GM21723 (cell line): ENCODE results near the gene ARHGAP23.
A peak's percentile ranks its signal among the peaks of the same experiment; 100 is the strongest.
"Not testable (repeated sequence)": the region's sequence is repeated elsewhere in the genome, so short reads cannot be mapped to it uniquely, and the experiment has no call there.

Experiments
- ATAC-seq: cut with Tn5 transposase; IDR thresholded peaks from one replicate; pipeline ENCODE4 v1.9.1; 2021; ENCODE audit warnings: mild to moderate bottlenecking, moderate library complexity; ENCODE audit not compliant: unreplicated experiment

The ARHGAP23 gene

DNA sequence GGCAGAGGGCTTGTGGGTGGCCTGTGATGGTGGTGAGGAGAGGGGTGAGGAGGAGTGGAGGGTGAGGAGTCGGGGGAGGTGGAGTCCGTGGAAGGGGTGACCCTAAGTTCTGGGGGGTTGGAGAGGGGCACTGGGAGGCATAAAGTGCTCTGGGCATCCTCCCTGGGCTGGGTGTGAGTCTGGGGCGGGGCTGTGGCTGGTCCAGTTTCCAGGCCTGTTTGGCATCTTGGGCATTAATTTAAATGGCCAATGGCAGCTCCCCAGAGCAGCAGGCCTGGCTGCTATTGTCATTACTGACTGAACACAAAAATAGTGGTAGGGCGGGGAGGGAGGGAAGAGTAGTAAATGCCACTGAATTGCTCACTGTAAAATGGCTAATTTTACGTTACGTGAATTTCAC is 7.7 kb upstream of the ARHGAP23 start:
- no peak for ATAC-seq

DNA sequence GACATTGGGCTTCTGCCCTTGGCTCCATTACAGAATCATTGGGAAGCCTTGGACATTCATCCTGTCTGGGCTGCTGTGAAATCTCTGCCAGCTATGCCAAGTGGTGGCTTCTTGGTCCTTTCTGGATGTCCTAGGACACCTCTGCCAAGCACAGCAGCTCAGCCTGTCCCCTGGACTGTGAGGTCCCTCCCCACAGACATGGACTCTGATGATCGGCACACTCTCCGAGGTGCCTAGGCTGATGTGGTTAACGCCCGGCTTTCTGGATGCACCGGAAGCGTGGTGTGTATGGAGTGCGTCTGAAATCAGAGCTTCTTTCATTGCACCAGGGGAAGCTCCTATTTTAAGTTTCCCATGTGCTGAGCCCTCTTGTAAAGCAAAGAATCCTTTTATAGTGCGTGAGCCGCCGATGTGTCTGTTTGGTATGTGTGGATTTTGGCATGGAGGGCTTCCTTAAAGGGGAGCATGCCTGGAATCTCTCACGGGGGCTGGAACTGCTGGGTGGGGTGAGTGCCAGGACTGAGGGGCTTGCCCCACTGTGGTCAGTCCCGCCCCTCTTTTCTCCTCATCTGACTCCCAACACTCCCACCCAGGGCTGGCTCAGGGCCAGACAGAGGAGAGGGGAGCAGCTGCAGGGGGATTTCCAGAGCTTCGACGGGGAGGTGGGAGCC is 7.0 kb upstream of the ARHGAP23 start:
- no peak for ATAC-seq

DNA sequence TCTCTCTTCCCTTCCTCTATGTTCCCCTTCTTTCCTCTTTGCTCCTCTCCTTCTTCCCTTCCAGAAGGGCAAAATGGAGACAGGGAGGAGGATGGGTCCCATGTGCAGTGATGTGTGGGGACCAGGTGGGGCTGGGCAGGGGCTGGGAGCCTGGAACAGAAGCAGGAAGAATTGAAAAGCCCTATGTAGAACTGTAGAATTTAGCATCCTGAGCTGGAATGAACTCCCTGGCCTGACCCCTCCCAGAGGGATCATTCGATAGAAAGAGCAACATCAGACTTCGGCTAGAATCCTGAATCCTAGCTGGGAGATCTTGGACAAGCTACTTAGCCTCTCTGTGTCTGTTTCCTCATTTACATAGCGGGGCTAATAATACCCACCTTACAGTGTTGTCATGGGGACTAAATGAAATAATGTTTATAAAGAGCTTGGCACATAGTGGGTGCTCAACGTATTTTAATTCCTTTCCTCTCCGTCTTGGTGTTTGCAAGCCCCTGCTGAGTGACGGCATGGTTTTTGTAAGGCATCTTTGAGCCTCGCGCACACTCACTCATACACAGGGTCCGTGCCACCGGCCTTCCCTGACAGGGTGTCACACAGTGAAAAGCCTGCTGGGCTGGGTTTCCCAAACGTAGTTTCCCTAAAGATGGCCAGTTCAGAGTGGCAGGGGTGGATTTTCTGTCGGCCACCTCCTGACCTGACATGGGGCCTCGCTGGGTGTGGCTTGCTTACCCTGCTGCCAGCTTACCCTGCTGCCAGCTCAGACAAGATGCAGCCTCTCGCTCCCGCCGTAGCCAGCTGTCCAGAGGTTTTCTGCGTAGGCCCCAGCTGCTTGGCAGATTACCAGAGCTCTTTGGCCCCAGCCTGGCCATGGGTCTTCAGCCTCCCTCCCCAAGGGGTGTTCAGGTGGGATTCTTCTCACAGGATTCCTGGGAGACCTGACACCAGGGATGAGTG is 6.1 kb upstream of the ARHGAP23 start:
- ATAC-seq, result no peak

DNA sequence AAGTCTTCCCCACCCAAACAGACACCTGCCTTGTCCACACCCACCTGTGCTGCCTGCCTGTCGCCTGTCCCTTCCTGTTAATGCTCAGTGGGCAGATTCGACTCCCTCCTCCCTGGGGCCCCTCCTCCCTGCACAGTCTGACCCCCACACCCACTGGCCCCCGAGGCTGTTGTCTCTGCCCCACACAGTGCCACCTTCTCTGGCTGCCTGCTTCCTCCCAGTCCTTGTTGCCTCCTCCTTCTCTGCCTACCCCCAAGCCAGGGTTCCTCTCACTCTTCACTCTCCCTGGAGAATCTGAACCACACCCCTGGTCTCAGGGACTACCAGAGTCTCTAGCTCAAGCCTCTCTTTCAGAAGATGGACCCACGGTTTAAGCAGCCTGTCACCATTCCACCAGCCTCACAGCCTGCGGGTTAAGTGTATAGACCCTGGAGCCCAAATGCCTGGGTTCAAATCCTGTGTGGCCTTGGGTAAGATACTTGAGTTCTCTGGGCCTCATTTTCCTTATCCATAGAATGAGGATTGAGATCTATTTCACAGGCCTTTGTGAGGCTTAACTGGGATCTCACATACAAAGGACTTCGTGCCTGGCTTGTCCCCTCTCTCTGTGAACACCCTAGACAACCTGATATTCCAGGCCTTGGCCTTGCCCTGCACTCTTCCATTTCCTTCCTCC is 3.8 kb upstream of the ARHGAP23 start:
- ATAC-seq, result no peak

DNA sequence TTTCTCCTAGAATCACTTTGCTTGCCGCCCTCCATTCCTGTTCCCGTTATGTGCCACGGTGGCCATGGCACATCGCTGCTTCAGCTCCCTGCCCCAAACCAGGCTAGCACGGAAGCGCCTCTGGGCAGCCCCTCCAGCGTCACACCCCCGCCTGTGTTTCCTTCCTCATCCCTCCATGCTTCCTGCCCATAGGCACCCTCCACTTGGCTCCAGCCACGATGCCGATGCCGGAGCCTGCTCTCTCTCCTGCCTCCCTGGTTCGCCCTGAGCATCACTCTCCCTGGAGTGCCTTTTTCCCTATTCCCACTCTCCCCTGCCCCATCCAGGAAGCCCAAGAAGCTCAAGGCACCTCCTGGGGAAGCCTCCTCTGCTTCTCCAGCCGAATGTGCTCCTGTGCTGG is 3.2 kb upstream of the ARHGAP23 start:
- ATAC-seq, result no peak

DNA sequence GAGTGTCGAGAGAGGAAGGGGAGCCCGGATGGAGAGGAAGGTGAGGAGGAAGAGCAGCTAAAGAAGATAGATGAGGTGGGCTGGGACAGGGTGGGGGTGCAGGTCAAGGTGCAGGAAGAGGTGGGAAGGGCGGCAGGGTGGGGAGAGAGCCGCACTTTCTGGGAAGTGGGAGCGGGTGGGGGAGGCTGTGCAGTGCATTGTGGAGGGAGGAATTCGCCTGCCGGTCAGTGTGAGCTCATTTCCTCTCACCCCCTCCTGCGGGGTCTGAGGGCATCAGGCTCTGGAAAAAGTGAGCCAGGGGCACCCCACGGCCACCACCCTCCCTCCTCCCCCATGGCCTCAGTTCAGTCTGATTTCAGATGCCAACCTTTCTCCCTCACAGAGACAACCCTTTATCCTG is 2.5 kb upstream of the ARHGAP23 start:
- no peak for ATAC-seq

DNA sequence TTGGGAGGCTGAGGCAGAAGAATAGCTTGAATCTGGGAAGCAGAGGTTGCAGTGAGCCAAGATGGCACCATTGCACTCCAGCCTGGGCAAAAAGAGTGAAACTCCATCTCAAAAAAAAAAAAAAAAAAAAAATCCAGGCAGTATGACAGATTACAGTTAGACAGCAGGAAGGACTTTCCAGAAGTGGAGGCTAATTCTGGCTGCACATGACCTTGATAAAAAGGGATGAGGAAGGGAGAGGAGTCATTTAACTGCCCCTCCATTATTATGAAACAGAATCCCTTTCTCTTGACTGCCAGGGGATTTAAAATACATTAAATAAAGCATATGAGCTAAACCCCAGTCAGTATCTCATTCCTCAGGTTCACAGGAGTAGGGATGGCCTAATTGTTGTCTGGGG is 1.8 kb upstream of the ARHGAP23 start:
- no peak for ATAC-seq

DNA sequence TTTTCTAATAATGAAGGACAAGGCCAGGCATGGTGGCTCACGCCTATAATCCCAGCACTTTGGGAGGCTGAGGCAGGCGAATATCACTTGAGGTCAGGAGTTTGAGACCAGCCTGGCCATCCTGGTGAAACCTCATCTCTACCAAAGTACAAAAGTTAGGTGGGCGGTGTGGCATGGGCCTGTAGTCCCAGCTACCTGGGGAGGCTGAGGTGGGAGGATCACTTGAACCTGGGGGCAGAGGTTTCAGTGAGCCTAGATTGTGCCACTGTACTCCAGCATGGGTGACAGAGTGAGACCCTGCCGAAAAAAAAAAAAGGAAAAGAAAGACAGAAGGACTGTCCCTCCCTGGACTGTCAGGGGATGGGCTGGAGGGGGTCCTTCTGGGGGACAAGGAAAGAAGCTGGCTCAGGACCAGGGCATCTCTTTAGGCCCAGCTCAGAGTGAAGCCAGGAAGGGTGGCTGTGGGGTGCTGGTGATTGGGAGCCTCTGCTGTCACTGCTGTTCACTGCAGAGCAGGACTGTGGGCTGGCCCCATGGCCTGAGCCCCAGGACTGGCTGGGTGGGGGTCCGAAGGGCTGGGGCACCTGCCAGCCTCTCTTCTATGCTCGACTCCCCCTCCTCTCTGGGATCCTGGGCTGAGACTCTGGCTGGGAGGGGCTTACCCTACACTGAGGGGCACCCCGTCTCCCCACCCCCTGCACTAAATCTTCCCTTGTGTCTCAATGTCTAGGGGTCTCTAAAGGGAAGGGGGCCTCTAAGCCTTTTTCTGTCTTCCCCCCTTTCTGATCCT is 909 bp upstream of the ARHGAP23 start:
- no peak for ATAC-seq

DNA sequence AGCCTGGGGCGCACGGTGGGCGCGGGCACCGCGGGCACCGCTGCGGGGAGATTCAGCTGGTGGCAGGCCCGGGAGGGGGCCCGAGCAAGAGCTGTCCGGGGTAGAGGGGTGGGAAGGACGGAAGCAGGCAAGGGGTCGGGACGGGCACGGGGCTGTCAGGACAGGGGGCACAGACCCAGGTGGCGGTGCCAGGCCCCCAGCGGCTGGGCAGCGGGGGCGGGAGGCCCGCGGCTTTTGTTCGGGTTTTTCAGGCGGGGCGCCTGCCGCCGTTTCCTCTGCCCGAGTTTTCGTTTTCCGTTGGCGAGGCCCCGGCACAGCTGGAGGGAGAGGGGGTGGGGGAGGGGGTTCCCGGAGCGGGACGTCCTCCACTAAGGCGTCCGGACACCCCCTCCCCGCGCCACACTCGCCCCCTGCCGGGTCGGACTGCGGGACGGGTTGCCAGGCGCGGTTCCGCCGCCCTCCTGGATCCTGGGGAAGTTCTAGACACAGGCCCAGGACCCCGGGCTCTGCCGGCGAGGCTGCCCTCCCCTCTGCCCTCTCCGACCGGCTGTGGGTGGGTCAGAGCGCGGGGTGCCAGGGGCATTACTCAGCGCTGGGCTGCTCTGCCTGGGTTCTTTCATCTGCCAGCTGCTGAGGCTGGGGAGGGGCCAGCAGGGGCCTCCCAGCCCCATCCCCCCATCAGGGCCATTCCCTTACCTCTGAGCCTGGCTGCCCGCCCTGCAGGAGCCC is 543 bp downstream of the ARHGAP23 start:
- ATAC-seq, result peak; percentile 42

DNA sequence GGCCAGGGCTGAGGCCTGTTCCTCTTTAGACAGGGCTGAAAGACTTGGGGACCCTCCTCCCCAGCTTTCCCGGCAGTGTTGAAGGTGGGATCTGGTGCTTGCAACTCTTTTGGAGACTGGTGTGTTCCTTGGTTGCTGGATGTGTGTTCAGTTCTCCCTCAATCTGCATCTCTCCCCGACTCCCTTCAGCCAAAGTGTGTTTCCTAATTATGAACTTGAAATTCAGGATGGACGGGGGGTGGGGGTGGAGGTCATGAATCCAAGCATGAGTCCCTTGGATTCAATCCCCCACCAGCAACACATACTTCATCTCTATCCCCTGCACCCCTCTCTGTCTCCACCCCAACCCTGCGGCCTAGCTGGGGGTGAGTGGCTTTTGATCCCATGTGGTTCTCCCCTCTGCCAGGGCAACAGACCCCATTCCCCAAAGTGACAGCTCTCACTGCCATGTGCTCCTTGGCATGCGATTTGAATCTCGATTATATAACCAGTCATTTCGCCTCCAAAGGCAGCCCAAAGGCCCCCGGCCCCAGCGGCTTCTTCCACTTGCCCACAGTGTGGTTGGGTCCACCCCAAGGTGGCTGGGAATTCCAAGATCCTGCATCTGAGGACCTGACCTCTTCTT is 1.3 kb downstream of the ARHGAP23 start:
- ATAC-seq, result no peak

DNA sequence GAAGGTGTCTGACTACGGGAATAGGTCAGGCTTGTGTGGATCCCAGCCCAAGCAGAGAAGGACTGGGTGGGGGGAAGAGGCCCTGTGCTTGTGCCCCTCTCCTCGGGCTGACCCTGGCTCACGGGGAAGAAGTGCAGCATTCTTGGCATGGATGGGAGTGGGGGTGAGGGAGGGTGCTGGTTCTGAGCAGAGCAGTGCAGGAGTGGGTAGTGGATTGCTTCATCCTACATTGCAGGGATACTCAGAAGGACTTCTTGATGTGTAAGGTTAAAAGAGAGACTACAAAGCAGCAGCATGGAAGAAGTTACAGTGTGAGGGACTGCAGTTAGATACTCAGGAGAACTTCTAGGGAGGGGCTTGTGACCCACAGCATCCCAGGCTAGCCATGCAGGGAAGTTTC is 2.1 kb downstream of the ARHGAP23 start:
- no peak for ATAC-seq

DNA sequence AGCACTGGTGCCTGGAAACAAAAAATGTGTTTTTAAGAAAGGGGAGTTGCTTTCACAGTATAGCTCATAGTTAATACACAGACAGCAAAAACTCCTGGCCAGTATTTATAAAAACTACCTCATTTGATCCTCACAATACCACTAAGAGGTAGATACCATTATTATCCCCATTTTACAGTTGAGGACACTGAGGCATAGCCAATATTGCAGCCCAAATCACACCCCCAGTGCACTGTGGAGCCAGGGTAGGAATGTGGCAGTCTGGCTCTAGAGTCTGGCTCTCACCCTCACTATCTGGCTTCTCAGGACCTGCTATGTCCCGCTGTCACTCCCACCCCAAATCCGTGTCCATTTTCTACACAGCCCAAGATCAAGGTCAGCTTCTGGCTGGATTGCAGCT is 2.6 kb downstream of the ARHGAP23 start:
- no peak for ATAC-seq

DNA sequence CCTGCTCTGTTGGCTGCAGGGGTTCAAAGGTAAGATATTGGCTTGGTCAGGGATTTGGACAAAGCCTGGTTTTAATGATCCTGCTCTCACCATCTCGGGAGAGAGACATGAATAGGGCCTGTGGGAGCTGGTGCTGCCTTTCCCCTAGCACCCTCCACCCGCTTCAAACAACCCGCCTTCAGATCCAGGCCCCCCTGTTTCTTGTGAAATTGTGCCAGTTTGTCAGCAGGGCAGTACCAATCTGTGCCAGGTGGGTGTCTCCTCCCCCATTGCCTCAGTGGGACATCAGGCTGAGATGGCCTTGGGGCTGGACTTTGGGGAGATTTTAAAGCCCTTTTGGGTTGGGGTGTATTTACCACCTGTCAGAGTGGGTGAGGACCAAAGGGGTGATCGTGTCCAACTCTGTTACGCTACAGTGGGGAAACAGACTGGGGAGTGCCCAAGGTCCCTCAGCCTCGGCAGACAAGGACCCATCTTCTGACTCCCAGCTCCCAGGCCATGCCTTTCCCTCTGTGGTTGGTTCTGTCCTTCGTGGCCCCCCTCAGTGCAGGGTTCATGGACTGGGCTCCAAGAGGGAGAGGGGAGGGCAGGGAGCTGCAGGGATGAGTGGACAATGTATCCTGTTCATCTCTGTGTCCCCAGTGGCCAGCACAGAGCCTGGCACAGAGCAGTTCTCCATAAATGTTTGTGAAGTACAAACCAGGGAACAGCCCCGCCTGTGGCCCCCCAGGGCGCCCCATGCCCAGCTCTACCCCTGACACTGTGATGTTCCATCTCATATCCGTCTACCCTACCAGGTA is 3.3 kb downstream of the ARHGAP23 start:
- ATAC-seq, result no peak

DNA sequence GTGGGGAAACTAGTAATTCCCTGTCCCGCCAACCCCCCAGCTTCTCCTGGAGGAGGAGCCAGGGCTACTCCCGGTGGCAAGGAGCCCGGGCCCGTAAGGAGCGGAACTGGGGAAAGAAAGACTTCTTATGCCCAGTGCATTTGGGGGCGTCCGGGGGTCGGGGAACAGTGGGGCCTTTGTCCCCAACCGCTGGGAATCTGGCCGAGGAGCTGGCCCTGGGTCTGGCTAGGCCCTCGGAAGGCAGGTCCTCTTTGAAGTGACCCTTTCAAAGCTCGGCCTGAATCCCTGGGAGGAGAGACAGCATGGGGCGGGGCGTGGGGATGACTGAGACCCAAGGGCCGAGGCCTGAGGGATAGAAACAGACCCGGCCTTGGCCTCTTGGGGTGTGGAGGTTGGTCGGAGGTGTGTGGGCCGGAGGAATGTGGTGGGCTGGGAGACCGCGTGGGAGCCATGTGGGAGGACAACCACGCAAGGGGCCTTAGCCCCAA is 6.0 kb downstream of the ARHGAP23 start:
- no peak for ATAC-seq

DNA sequence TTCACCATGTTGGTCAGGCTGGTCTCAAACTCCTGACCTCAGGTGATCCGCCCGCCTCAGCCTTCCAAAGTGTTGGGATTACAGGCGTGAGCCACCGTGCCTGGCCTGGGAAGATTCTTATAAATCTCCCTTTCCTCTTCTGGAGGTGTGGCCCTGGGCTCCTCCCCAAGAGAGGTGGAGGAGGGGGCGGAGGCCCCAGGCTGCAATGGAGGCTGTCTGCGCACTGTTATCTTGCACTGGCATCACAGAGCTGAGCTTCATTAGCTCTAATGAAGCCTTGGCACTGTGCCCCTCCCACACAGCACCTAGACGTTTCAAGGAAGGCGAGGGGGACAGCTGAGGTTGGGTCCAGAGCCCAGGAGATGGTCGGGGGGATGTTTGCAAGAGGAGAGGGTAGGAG is 7.5 kb downstream of the ARHGAP23 start:
- ATAC-seq, result no peak

DNA sequence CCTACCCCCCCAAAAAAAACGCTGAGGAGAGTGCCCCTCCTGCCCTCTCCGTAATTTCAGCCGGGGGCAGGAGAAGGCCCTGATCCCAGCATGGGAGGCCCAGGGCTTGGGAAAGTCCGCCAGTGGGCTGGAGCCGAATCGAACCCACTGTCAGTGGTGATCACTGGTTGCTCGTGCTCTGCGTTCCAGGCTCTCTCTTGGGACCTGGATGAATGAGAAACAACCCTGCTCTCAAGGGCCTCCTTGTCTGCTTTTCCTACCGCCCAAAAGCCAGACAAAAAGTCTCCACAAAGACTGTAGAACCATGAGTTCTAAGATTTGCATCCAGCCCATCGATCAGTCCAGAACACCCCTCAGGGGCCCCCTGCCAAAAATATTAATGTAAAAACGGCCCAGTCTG is 8.1 kb downstream of the ARHGAP23 start:
- no peak for ATAC-seq

DNA sequence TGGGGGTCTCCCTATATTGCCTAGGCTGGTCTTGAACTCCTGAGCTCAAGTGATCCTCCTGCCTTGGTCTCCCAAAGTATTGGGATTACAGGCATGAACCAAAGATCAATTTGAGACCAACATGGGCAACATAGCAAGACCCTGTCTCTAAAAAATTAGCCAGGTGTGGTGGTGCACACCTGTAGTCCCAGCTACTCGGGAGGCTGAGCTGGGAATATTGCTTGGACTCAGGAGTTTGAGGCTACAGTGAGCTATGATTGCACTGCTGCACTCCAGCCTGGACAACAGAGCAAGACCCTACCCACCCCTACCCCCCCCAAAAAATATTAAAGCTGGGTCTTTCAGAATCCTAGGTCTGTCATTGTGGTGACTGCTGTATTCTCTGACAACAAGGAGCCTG is 9.0 kb downstream of the ARHGAP23 start:
- not testable (repeated sequence) for ATAC-seq

DNA sequence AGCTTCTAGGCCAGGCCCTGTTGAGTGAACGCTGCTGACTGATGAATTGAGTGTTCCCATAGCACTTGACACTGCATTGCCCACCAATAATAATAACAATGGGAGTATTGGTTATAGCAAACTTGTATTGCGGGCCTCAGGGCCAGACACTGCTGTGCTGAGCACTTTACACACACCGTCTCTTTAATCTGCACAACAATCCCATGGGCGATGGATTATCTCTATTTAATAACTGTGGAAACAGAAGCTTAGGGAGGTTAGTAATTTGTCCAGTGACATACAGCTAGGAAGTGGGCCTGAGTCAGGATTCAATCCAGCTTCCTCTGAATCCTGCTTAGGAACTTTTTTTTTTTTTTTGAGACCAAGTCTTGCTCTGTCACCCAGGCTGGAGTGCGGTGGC is 11.2 kb downstream of the ARHGAP23 start:
- no peak for ATAC-seq
